NCI-H524 (cell line): Measurements from ENCODE around the gene PDE4D.
"Not testable (repeated sequence)": the region's sequence is repeated elsewhere in the genome, so short reads cannot be mapped to it uniquely, and the experiment has no call there.

Source experiments
- DNase-seq, 2 experiments: peaks; one replicate each; lab custom pipeline; 2025; lab: John Stamatoyannopoulos, UW

The PDE4D gene

GRCh38 chr5:59420596-59420995 is 472.9 kb downstream of the PDE4D start:
- no peak for DNase-seq

DNA sequence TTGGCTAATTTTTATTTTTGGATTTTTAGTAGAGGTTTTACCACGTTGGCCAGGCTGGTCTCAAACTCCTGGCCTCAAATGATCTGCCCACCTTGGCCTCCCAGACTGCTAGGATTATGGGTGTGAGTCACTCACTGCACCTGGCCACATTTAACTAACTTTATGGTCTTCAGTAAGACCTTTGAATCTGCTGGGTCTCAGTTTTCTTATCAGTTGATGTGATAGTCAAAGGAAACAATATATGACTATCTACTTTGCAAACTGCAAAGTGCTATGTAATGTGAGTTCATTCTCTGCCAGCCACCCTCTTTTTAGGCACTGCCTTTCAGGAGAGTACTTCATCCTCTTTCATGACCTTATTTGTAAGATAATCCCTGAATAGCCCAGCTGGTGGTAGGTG is 474.7 kb downstream of the PDE4D start:
- peak; percentile 45 to 71 for DNase-seq

DNA sequence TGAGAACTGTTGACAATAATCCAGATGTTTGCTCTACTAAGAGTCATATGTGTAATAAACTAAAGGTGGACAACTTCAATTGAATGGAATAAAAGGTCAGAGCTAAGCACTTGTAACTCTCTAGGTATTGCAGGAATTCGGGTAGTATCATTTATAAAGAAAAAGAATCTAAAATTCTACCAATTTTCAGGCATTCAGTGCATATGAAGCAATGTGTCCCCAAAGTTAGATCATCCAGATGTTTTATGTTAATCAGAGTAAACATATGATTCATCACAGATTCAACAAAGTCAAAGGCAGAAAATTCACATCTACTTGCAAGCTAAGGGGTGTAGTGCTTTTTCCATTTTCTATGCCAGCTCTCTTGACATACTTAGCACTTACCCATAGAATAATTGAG is 477.1 kb downstream of the PDE4D start:
- DNase-seq, result no peak

- DNase-seq, result no peak
These were observed 477.5 kb downstream of the PDE4D start for GRCh38 chr5:59416026-59416425.

- no peak for DNase-seq
These were observed 481.1 kb downstream of the PDE4D start for GRCh38 chr5:59412428-59412827.

DNA sequence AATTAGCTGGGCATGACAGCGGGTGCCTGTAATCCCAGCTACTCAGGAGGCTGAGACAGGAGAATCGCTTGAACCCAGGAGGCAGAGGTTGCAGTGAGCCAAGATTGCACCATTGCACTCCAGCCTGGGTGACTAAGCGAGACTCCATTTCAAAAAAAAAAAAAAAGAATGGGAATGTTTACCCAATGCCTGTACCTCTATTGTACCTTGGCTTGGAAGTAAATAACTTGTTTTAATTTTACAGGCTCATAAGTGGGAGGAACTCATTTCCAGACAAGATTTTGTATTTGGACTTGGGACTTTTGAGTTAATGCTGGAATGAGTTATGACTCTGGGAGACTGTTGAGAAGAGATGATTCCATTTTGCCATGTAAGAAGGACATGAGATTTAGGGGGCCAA is 484.5 kb downstream of the PDE4D start:
- DNase-seq, result not testable (repeated sequence)

DNA sequence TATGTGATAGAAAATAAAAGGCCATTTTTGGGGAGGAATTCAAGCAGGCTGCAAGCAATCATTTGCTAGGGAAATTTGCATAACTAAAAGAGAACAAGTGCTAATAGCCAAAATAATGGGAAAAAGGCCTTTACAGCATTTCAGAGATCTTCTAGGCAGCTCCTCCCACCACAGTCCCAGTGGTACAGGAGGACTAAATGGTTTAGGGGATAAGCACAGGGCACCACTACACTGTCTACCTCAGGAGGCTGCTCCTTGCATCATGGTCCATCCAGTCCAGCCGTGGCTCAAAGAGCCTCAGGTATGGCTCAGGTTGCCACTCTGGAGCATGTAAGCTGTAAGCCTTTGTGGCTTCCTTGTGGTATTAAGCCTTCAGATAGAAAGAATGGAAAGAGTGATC is 485.6 kb downstream of the PDE4D start:
- DNase-seq, result no peak

GRCh38 chr5:59401637-59402036 is 491.9 kb downstream of the PDE4D start:
- no peak for DNase-seq

DNA sequence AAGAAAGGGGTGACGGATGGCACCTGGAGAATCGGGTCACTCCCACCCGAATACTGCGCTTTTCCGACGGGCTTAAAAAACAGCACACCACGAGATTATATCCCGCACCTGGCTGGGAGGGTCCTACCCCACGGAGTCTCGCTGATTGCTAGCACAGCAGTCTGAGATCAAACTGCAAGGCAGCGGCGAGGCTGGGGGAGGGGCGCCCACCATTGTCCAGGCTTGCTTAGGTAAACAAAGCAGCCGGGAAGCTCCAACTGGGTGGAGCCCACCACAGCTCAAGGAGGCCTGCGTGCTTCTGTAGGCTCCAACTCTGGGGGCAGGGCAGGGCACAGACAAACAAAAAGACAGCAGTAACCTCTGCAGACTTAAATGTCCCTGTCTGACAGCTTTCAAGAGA is 498.6 kb downstream of the PDE4D start:
- DNase-seq, result not testable (repeated sequence)

GRCh38 chr5:59393585-59394420 is 499.7 kb downstream of the PDE4D start:
- no peak for DNase-seq

GRCh38 chr5:59391576-59391975 is 501.9 kb downstream of the PDE4D start:
- DNase-seq, result peak in 1 of 2 experiments; percentile 15

DNA sequence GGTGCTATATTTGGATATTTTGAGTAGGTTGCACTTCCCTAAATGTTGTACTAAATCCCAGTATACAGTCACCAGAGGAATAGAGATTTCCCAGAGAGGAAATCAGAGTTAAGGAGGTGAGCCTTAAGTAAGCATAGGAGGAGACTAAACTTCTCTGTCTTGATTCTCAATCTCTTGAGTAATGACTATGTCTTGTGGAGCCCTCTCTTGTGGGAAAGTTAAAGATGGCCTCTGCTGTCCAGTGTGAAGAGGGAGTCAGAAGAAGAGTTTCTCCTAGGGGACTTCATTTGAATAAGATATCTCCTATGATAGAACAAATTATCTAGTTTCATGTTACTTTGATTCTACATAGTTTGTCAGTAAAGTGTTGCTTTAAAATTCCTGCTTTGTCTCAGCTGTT is 502.5 kb downstream of the PDE4D start:
- DNase-seq, result no peak

- peak in 1 of 2 experiments; percentile 1 for DNase-seq
These were observed 503.4 kb downstream of the PDE4D start for GRCh38 chr5:59390074-59390659.

- no peak for DNase-seq
These were observed 506.4 kb downstream of the PDE4D start for GRCh38 chr5:59387127-59387526.

DNA sequence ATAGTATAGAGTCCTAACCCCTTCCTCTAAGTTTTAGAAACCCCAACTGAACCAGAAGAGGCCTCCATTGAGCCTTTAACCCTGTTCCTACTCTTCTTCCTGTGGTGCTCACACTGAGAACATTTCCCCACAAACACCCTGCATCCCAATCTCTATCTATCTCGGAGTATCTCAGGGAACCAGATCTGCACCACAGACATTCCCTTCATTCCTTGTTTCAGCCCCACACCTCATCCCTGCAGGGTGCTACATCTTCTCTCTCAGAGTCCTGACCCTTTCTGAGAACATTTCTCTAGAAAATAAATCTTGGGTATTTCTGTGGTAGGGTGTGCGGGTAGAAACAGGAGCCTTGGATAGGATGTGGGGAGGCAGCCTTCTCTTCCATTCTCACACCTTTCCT is 507.8 kb downstream of the PDE4D start:
- no peak for DNase-seq

DNA sequence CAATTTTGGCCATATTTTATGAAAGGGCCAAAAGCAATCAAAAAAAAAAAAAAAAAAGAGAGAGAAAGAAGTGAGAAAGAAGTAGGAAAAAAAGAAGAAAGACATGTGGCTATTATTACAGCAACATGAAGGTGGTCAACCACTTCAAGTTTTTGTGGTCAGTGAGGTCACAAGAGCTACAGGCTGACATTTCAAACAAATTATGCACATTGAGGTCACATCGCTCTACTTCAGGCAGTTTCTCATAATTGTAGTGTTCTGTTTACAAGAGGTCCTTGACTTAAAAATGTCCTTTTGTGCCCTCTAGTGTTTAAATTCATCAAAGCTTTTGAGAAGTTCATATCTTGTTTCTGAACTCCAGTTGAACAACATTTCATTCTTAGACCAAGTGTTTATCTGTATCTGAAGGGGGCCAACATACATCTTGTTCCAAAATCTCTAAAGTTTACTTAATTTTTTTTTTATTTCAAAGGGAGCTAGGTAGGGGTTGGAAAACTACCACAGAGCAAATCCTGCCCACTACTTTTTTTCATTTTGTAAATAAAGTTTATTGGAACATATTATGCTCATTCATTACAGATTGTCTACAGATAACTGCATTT is 513.1 kb downstream of the PDE4D start:
- peak; percentile 35 to 67 for DNase-seq

DNA sequence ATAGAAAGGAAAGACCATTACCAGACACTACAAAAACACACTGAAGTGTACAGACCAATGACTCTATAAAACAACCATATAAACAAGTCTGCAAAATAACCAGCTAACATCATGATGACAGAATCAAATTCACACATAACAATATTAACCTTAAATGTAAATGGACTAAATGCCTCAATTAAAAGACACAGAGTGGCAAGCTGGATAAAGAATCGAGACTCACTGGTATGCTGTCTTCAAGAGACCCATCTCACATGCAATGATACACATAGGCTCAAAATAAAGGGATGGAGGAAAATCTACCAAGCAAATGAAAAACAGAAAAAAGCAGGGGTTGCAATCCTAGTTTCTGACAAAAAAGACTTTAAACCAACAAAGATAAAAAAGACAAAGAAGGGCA is 519.5 kb downstream of the PDE4D start:
- not testable (repeated sequence) for DNase-seq

GRCh38 chr5:59371525-59372127 is 521.9 kb downstream of the PDE4D start:
- no peak for DNase-seq

DNA sequence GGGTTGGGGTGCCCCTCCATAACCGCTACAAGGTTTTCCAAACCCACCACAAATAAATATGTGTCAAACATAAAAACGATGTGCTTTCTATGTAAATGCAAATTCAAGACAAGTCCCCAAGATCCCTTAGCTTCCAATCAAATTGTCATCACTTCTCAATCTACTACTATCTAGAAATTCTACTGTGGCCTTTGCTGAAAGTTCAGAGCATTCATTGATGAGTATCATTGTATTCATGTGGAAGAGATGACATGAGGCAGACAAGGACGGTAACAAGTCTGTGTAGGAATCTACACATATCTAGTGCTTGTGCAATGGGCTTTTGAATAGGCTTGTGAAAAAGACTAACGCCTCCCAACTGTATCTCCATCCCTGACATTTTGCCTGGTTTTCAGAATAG is 524.6 kb downstream of the PDE4D start:
- DNase-seq, result no peak

DNA sequence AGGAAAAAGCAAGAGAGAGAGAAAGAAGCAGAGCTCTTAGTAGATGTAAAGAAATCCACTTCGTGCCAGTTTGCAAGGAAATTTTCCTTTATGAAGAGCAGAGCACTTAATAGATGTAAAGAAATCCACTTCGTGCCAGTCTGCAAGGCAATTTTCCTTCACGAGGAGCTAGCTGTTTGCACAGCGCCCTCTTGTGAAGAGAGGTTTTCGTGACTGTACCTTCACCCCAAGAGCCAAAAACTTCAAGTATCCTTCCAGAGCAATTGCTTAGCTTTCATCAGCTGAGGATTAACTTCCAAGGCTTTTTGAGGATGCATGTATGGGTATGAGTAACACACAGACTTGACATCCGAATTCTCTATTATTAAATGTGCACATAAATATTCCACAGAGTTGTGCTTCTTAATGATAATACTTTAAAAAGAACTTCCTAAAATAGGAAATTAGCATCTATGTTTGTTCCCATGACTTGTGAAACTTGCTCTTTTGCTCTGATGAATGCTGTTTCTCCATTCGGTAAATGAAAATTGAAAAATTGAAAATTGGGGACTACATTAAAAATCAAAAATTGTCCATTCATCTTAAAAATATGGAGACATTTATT is 525.6 kb downstream of the PDE4D start:
- DNase-seq, result peak; percentile 69 to 76

- no peak for DNase-seq
These were observed 526.7 kb downstream of the PDE4D start for GRCh38 chr5:59366784-59367183.

DNA sequence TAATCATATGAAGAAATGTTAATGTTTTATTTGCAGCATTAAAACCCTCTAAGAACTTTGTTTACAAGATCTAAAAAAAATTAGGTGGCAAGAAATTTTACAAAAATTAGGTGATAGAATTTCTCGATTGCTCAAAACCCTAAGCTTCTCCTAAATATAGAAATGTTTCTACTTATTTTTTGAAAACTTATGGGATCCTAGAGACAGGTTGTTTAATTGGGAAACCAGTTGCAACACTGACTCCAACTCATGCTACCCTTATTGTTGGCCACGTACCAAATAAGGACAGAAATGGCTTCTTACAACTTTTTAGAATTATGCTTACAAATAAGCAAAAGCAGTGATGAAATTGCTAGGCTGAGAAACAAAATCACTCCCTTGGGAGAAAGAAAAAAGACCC is 531.1 kb downstream of the PDE4D start:
- DNase-seq, result no peak
